HFFc6 (cell line): ENCODE measurements around the gene RBM17. TPM values are rescaled to one million over a fixed set of nuclear protein-coding genes. Genes with fewer than 3 reads are reported as not detected.

Experiments used
- DNase-seq: peaks from one replicate; pipeline ENCODE4 v3.0.0-alpha.2; 2018
- H3K27ac Mint-ChIP-seq: 2 replicates; pipeline ENCODE4 v1.8.0; 2020; ENCODE audit warnings: mild to moderate bottlenecking, mixed read lengths
- H3K27me3 Mint-ChIP-seq: 2 replicates; pipeline ENCODE4 v1.8.0; 2021; ENCODE audit warnings: mild to moderate bottlenecking, moderate library complexity, mixed read lengths; ENCODE audit not compliant: insufficient read depth
- H3K36me3 Mint-ChIP-seq: 2 replicates; pipeline ENCODE4 v1.8.0; 2021; ENCODE audit warnings: low read depth, mixed read lengths
- H3K4me1 Mint-ChIP-seq: 2 replicates; pipeline ENCODE4 v1.8.0; 2020; ENCODE audit warnings: low read depth, mixed read lengths
- H3K4me3 Mint-ChIP-seq: 2 replicates; pipeline ENCODE4 v1.8.0; 2020; ENCODE audit warnings: mild to moderate bottlenecking, moderate library complexity, mixed read lengths
- H3K9me3 Mint-ChIP-seq: 2 replicates; pipeline ENCODE4 v1.8.0; 2020; ENCODE audit warnings: mild to moderate bottlenecking, mixed read lengths
- total RNA-seq, 6 experiments: library from RNA; stranded (reverse); fragmentation: NEBNext Ultra II Directional; extraction: Animal tissue kit (Norgen Biotek cat#: 25700); gene quantifications; 2 replicates in 1 of 6; 3 replicates in 5 of 6; pipeline ENCODE4 v1.2.3, GENCODE V29; 2021
- TF ChIP-seq, protein P1 (sequence below): fragments of 200-600 bp; sonication (generic); IDR thresholded peaks from 2 replicates; pipeline ENCODE4 v1.5.0; 2021; ENCODE audit warnings: antibody characterized with exemption, mild to moderate bottlenecking

Gene RBM17
- total RNA-seq, 6 experiments from 2014 or later = 53.4 to 75.2 (median 66.3) TPM

DNA sequence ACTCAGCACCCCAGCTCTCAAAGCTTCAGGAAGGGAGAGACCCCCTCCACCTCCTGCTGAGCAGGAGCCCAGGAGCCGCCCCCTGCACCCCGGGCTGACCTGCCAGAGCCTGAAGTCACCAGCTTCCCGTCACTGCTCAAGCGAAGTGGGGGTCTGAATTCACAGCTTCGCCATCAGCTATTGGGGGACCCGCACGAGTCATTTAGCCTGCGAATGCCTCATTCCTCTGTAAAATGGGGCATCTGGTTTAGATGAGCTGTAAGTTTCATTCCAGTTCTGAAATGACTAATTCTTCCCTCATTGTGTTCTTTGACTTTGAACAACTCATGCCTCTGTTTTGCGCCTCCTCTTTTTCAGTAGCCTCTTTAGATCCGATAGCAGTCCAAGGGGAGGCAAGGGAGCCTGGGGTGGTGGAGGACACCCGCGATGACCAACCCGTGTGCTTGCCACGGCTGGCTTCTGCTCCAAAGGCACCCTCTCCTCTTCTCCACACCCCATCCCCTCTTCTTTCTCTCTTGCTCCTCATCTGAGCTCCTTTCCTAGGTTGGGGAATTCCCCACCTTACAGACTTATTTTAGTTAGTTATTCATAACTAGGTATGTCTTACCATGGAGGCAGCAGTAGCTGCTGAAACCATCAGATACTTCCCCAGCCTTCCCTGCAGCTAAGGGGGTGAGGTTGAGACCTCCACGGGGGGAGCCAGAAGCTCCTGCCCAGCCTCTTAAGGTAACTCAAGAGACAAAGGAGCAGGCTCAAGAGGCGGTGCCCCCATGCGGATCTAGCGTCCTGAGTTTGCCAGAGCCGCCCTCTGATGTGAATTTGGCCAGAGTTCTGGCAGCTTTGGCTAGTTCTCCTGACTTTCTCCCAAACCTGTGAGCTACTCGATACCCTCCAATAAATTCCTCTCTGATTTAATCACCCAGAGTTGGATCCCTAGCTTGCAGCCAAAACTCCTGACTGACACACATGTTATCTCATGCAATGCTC, 47.7 kb downstream of the RBM17 start:
- Mint-ChIP-seq H3K4me1 (peaks cover 44% of the 10 kb centered on the region), H3K27me3 (peaks cover 25% of the 10 kb centered on the region), H3K4me3 (peak overlapping the region; percentile 80), H3K27ac (peak overlapping the region; percentile 88), H3K36me3 (0 out of 2 replicates have a peak, but pooled peaks cover 5% of the 10 kb centered on the region), H3K9me3 (no peaks in the 10 kb centered on the region)
- peak; percentile 85 for DNase-seq
- TF ChIP-seq, protein P1, sequence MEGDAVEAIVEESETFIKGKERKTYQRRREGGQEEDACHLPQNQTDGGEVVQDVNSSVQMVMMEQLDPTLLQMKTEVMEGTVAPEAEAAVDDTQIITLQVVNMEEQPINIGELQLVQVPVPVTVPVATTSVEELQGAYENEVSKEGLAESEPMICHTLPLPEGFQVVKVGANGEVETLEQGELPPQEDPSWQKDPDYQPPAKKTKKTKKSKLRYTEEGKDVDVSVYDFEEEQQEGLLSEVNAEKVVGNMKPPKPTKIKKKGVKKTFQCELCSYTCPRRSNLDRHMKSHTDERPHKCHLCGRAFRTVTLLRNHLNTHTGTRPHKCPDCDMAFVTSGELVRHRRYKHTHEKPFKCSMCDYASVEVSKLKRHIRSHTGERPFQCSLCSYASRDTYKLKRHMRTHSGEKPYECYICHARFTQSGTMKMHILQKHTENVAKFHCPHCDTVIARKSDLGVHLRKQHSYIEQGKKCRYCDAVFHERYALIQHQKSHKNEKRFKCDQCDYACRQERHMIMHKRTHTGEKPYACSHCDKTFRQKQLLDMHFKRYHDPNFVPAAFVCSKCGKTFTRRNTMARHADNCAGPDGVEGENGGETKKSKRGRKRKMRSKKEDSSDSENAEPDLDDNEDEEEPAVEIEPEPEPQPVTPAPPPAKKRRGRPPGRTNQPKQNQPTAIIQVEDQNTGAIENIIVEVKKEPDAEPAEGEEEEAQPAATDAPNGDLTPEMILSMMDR = no peak; the same call in 1 of the 2 replicates

DNA sequence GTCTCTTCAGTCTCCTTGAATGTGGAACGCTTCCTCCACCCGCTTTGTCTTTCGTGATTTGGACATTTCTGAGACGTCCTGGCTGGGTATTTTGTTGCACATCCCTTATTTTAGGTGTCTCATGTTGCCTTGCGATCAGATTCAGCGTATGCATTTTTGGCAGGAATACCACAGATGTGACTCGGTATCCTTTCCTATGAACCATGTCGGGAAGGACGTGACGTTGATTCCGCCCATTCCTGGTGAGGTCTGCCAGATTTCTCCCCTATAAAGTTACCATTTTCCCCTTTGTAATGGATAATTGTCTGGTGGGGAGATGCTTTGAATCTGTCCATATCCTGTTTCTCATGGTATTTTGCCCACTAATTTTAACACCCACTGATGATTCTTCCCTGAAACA, 49.6 kb downstream of the RBM17 start:
- Mint-ChIP-seq H3K4me1 (peaks cover 63% of the 10 kb centered on the region), H3K9me3 (no peaks in the 10 kb centered on the region), H3K27me3 (peaks cover 25% of the 10 kb centered on the region)

DNA sequence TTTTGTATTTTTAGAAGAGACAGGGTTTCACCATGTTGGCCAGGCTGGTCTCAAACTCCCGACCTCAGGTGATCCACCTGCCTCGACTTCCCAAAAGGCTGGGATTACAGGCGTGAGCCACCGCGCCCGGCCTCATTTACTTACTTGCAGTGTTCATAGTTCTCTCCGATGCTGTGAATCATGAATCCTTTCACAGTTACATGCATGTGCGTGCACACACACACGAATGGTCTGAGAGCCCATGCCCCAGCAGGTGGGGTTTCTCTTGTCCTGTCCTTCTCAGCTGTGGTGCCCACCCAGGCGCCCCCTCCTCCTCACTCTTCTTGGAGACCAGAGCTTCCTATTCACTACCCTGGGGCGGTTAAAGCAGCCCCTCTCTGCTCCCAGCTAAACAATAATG, 50.6 kb downstream of the RBM17 start:
- H3K4me3 Mint-ChIP-seq = no peak overlapping the region
- no peak for DNase-seq
- H3K4me1 Mint-ChIP-seq = peaks cover 69% of the 10 kb centered on the region
- H3K27ac Mint-ChIP-seq = no peak overlapping the region
- H3K27me3 Mint-ChIP-seq = peaks cover 19% of the 10 kb centered on the region
- H3K36me3 Mint-ChIP-seq = 0 out of 2 replicates have a peak, but pooled peaks cover 5% of the 10 kb centered on the region
- TF ChIP-seq, protein P1 = no peak
- no peaks in the 10 kb centered on the region for H3K9me3 Mint-ChIP-seq

More for the DNA sequence above, 49.6 kb downstream of the RBM17 start:
- Mint-ChIP-seq H3K27ac (no peak overlapping the region), H3K4me3 (no peak overlapping the region), H3K36me3 (0 out of 2 replicates have a peak, but pooled peaks cover 5% of the 10 kb centered on the region)
- TF ChIP-seq, protein P1 = no peak
- no peak for DNase-seq

DNA sequence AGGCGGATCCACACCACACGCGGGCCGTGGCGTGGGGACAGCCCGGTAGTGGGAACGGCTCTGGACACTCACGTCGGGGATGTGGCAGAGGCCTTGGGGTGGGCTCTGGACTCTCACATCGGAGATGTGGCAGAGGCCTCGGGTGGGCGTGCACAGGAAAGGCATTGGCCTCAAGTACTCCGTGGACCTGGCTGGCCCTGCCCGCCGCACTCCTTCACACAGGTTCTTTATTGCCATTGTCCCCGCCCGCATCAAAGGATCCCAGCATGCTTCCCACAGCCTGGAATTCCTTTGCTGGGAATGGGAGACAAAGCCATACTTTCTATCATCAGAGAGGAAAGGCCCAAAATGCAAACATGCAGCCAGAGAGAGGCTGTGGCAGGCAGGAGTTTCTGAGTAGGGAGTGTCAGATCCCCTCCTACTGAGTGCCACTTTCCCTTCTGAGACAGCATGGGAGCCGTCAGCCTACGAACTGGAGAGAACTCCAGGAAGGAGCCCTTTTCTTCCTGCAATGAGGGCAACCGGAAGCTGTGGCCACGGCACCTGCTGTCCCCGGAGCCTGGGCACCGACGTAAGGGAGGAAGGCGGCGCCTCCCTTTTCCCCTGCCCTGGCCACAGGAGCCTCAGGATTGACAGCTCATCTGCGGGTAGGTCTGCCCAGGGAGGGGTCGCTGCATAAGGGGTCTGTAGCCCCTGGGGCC, 51.5 kb downstream of the RBM17 start:
- Mint-ChIP-seq H3K4me3 (no peak overlapping the region), H3K4me1 (peaks cover 64% of the 10 kb centered on the region), H3K27ac (no peak overlapping the region), H3K27me3 (peaks cover 12% of the 10 kb centered on the region), H3K36me3 (0 out of 2 replicates have a peak, but pooled peaks cover 5% of the 10 kb centered on the region), H3K9me3 (no peaks in the 10 kb centered on the region)
- TF ChIP-seq, protein P1 = no peak
- no peak for DNase-seq

DNA sequence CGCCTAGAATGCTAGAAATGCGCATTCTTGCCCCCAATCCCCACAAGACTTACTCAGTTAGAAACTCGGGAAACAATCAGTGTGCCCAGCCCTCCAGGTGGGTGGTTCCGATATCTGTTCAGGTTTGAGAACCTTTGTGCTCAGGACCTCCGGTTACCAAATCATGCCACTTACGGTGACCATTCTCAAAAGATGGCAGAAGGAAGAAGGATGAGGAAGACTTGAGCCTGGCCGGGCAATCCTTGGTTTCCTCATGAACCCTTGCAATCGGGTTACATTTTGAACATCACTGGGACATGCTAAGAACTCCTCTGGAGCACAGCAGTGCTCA, 52.1 kb downstream of the RBM17 start:
- peaks cover 12% of the 10 kb centered on the region for H3K27me3 Mint-ChIP-seq
- no peaks in the 10 kb centered on the region for H3K9me3 Mint-ChIP-seq
- H3K36me3 Mint-ChIP-seq = 0 out of 2 replicates have a peak, but pooled peaks cover 5% of the 10 kb centered on the region
- H3K27ac Mint-ChIP-seq = peak overlapping the region; percentile 93
- H3K4me1 Mint-ChIP-seq = peaks cover 58% of the 10 kb centered on the region
- TF ChIP-seq, protein P1 = no peak
- no peak for DNase-seq
- peak overlapping the region; percentile 88 for H3K4me3 Mint-ChIP-seq
